HG03354 (cell line): ENCODE results near the gene OBP2A.

Source experiments
- ATAC-seq: cut with Tn5 transposase; IDR thresholded peaks from one replicate; pipeline ENCODE4 v1.9.1; 2021; ENCODE audit warnings: mild to moderate bottlenecking; ENCODE audit not compliant: unreplicated experiment, poor library complexity, severe bottlenecking

Gene OBP2A

DNA sequence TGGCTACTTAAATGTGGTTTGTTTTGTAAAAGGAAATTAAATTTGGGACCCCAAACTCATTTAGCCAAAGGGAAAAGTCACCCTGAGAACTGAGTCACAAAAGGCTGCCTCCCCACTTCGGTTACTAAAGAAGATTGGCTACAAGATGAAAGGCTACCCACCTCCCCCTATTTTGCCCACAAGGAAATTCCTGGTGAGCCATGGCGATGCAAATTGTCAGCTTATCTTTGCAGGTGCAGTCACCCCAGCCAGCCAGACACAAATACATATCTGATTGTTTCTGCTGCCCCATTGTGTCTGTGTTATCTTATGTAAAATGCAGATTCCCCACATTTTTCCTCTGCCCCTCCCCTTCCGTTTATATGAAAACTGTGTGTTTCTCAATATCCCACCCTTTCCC is 24.5 kb downstream of the OBP2A start:
- ATAC-seq = no peak

DNA sequence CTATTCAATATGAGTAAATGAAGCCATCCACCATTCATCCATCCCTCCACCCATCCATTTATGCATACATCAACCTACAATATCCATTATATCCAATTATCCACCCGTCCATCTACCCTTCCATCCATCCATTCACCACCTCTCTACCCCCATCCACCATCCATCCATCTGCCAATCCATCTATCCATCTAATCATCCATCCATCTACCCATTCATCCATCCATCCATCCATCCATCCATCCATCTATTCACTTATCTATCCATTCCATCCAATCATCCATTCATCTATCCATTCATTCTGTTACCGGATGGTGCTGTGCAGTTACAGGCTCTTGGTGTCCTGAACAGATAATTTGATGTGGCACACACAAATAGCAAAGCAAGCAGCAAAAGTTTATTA is 26.3 kb downstream of the OBP2A start:
- ATAC-seq = no peak

DNA sequence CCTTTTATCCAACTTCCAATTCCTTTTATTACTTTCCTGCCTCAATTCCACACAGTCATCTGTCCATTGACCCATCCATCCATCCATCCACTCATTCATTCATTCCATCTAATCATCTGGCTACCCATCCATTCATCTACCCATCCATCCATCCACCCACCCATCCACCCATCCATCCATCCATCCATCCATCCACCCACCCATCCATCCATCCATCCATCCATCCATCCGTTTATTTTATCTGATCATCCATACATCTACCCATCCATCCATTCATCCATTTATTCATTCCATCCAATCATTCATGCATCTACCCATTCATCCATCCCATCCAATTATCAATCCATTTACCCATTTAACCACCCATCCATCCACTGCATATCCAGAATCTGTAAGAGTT is 27.2 kb downstream of the OBP2A start:
- ATAC-seq = no peak

DNA sequence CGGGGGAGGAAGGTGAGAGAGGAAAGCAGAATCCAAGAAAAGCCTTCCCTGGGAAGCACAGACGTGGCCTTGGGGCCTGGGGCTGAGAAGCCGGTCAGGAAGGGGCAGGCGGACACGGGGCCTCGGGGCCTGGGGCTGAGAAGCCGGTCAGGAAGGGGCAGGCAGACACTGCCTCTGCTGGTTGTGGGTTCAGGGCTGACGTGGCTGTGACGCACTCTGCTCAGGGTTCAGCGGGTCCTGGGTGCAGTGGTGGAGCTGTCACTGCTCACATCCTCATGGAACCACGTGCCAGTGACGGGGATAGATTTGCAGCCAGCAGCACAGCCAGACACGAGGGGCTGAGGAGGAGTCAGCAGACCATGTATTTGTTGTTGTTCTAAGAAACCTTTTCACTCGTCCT is 28.4 kb downstream of the OBP2A start:
- ATAC-seq = no peak

DNA sequence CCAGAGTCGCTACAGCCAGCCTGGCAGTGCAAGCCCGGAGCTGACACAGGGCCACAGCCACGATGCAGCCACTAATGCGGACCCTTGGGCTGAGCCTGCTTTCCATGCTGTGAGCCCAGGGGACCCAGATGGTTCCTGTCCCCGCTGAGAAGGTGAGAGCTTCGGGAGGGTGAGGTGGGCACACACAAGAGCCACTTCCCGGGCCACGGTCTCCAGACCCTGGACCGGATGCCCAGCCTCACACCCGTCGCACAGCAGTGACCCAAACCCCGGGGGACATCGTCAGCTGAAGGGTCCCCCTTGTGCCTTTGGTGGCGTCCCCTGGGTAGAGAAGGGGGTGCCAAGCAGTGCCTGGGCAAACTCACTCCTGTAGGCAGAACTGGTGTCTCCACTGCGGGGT is 29.0 kb downstream of the OBP2A start:
- ATAC-seq = no peak

DNA sequence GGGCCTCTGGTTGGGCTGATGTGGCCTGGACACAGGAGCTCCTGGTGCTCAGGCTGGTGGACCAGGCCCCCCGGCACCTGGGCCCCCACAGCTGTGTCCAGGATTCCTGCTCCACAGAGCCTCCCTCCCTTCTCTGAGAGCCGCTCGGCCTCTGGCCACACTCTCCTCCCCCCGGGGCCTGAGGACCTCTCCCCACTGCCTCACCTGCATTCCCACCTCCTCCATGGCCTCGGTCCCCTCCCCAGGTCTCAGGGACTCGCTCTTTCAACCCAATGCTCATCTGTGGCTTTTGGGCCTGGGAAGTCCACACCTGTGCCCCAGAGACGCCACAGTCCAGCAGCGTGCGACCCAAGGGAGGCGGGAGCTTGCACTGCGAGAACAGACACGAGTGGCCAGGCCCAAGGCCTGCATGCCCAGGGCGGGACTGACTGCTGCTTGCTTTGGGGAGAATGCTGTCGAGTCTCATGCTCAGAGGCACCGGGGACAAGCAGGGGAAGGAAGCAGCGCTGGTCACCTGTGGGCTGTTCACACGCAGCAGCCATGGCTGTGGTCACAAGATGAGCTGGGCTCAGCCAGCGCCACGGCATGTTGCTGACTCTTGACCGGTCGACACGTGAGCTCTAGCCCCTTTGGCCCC is 30.2 kb downstream of the OBP2A start:
- ATAC-seq = no peak

DNA sequence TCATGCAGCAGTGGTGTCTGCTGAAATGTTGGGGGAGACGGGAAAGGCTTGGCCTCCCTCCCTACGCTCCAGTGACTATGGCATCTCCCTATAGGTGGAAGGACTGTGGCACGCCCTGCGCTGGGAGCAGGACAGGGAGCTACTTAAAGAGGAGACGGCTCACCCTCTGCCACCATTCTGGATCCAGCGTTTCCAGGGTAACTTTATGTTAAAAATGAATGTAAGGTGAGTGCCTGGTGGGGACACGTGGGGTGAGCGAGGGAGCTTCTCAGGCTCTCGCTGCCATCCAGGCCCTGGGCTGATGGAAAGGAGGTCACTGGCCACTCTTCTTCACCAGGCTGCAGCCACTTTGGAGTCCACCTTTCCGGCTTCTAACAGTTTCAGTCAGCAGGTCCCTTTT is 31.3 kb downstream of the OBP2A start:
- ATAC-seq = no peak

DNA sequence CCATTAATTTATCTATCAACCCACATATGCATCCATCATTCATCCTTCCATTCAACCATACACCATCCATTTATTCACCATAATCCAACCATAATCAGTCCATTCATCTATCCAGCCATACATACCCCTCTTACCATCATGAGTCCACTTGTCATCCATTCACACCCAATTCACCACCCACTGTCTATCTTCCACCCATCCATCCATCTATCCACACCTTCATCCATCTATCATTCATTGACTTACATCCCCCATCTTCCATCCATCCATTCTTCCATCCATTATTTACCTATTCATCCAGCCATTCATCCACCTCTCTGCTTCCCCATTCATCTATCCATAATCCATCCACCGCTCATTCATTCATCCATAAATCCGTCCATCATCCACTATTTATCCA is 33.4 kb downstream of the OBP2A start:
- ATAC-seq = no peak

DNA sequence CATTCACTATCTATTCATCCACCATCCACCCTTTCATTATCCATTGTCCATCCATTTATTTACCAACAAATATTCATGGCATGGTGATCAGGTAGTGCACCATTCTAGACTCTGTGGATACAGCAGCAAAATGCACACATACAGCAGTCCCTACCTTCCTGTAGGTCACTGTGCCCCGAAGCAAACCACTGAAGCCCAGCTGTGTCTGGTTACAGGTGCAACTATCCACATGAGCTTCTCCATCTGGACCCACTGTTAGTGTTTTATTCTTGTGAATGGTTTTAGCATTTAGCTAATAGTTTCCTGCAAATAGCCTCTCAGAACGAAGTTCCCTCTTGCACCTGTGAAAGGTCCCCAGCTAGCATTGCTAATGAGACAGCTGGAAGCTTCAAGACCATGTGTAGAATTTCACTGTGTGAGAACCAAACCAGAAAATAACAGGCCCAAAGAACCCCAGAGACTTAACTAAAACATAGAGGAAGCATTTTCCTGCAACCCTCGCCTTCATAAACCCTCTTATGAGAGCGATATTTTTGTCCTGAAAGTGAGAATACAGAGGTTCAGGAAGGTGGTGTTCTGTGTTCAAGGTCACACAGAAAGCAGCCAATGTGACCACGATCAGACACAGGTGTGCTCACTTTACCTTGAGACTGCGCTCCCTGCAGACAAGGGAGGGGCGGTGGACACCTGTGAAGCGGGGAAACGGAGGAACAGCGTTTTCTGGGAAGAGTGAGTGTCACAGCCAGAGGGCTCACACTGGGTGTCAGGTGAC is 34.1 kb downstream of the OBP2A start:
- no peak for ATAC-seq

DNA sequence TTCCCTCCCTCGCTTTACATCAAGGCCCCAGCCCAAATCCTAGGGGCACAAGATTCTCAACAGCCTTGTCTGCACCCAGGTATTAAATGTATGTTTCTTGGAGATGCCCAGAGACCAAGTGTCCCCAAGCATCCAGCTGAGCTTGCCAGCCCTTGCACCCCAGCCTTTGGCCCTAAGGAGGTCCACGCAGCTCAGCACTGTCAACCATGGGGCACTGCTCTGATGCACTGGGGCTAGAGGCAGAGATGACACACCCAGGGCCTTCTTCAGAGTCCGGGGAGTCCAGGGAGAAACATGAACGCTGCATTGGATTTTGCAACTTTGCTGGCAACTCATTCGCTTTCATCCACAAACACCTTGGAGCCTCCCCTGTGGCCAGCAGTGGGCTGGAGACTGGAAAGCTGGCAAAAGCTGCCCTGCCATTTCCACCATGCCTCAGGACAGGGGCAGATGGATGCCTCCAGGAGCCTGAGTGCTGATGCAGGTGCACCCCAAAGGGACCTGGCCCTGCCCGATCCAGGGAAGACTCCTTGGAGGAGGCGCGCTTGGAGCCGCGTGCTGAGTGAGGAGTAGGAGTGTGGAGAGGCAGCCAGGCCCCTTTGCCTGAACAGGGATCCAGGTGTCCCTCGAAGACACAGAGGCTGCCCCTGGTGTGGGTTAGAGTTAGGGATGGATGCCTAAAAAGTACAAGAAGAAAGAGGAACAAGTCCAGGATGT is 34.9 kb downstream of the OBP2A start:
- ATAC-seq = no peak

DNA sequence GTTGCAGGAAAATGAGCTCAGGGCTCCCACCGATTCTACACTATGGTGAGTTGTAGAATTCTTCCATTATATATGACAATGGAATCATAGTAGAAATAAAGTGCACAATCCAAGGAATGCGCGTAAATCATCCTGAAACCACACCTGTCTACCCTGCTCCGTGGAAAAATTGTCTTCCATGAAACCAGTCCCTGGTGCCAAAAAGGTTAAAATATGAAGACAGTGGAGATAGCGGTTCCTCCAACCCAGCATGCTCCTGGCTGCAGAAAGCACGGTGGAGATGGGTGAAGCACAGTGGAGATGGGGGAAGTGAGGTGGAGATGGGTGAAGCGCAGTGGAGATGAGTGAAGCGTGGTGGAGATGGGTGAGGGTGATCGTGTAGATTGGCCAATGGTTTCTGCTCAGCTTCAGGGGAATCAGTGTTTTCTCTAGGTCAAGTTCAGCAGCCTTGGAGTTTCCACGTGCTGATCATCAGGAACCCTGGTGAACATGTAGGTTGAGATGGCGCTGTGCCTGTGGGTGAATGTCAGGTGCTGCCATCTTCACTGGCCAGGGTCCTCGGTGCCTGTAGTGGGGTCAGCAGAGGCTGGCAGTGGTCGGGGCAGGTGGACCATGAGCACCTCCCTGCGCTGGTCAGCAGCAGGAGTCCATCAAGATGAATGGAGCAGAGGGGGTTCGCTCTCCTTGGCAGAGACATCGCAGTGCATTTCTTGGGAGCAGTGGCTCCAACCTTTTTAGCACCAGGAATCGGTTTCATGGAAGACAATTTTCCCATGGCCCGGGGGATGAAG is 35.9 kb downstream of the OBP2A start:
- ATAC-seq = no peak

DNA sequence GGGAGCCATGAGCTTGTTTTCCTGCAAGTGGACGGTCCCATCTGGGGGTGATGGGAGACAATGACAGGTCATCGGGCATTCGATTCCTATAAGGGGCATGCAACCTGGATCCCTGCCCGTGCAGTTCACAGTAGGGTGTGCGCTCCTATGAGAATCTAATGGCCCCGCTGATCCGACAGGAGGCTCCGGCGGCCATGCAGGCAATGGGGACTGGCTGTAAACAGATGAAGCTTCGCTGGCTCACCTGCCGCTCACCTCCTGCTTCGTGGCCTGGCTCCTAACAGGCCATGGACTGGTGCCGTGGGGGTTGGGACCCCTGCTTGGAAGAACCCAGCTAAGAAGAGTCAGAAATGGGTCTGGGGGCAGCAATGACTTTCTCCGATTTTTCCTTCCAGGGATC is 36.6 kb downstream of the OBP2A start:
- ATAC-seq = no peak

DNA sequence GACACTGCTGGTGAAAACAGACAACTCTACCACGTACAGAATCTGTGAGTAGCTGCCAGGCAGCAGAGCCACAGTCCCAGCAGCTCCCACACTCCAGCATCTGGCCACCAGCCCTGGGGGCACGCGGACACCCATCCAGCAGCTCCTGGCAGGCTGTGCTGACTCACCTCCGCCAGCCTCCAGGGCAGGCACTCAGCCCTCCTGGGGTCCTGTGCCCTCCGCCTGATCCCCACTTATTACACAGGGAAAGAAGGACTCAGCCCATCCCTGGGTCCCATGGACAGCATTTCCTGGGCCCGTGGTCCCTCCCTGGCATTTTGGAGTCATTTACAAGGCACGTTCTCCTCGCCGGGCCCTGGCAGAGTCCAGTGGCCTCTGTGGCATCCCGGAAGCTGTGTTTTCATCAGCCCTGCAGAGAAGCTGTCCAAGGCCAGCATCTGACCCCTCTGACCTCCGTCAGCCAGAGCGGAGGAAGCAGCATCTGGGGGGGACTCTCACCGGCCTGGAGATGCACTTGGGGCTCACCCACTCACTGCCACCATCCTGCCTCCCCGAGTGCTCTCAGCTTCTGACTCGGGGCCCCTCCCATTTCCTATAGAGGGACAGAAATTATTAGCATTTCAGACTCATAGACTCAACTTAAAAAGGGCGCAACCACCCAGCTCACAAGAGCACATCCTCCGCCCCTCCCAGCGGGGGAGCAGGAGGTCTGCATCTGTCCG is 37.2 kb downstream of the OBP2A start:
- ATAC-seq = no peak

DNA sequence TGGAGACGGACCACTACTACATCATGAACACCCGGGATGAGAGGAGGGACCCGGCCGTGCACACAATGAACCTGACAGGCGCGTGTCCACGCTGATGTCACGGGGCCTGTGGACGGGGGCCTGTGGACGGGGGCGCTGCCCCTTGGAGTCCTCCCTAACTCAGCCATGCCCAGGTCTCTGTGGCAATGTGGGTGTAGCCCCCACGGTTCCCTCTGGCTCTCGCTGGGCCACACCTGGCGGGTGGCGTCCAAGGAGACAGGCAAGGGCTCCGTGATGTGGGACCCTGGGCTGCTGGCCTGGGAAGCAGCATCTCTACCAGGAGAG is 37.7 kb downstream of the OBP2A start:
- no peak for ATAC-seq

DNA sequence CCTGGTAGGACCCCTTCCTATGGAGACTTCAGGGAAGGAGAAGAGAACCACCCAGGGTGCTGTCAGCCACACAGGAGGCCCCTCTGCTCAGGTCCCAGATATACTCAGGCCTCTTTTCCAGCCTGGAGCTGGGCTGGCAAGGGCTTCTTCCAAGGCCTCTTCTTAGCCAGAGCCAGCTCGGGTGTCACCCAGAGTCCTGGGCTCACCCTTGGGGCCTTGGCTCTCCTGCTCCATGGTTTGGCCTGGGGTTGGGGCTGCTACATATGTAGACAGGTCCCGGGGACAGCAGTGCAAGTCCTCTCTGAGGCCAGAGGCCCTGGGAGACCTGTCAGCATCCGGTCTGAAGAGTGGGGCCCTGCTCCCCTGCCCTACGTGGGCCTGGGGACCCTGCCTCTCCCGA is 38.4 kb downstream of the OBP2A start:
- ATAC-seq = no peak

DNA sequence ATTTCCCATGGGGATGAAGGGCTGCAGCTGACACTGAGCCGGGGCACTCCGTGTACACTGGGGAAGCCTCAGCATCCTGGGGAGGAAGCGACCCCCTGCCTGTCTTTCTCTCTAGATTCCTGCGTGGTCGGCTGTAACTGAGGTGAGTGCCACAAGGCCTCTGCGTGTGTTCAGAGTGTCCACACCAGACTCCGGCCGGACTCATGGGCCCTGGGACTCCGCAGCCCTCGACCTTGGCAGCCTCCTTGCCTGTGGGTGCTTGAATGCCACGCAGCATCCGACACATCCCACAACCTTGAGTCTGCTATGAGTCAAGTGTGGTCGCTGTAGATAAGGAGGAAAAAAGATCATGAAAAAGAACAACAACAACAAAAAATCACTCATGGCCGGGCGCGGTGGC is 39.0 kb downstream of the OBP2A start:
- ATAC-seq = no peak

DNA sequence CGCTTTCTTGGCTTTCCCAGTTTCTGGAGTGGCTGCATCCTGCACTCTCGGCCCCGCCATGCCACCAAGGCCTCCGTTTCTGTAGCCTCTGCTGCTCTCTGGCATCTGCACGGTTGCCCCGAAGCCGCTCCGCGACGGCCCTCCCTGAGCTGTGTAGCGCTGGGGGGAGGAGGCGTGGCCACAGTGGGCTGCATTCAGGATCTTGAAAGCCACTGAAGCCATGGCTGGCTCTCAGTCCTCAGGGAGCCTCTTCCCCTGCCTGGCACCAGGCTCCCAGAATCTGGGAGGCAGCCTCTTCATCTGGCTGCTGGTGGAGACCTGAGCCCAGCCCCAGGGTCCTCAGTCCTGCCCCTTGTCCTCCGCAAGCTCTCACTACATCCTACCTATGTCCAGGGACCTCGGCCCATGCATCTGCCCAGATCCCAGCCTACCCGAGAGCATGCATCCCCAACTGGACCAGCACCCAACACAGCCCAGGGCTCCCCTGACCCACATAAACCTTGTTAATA is 40.7 kb downstream of the OBP2A start:
- no peak for ATAC-seq

DNA sequence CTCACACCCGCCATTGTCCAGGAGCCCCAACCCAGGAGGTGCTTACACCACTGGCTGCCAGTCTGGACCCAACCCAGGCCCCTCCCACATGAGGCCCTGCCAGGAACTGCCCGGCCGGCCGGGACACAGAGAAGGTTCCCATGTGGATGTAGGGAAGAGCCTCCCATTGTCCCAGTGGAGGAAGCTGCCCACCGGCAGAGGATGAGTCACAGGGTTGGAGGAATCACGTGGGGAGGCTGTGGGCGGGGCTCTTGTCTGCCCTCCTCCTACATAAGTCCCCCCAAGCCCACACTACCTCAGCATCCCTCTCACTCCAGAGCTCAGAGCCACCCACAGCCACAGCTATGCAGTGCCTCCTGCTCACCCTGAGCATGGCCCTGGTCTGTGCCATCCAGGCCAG is 41.7 kb downstream of the OBP2A start:
- no peak for ATAC-seq

DNA sequence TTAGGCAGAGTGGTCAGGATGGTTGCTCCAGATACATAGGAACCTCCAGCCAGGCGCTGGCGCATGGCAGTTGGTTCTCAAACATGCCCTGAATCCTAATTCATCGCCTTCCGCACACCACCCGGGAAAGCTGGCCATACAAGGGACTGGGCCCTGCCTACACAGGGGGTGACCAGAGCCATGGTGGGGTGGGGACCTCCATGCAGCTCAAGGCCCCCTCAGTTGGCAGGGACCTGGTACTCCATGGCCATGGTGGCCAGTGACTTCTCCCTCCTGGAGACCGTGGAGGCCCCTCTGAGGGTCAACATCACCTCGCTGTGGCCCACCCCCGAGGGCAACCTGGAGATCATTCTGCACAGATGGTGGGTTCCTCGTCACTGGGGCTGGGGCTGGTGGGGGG is 42.4 kb downstream of the OBP2A start:
- no peak for ATAC-seq
